Kidney epithelial cell (primary cell): ENCODE measurements around the gene NR4A1. TPM values are rescaled to one million over a fixed set of nuclear protein-coding genes. Genes with fewer than 3 reads are reported as not detected.

Source experiments
- DNase-seq: peaks from one replicate; pipeline ENCODE4 v3.0.0-alpha.2; 2010; ENCODE audit warnings: low read depth
- H3K27me3 ChIP-seq: 2 replicates; pipeline ENCODE4 v1.6.0; 2011; ENCODE audit warnings: low read length; ENCODE audit not compliant: control insufficient read depth, insufficient read depth
- H3K36me3 ChIP-seq: 2 replicates; pipeline ENCODE4 v1.5.1; 2011; ENCODE audit warnings: low read length; ENCODE audit not compliant: control insufficient read depth, insufficient read depth
- H3K4me3 ChIP-seq: 2 replicates; pipeline ENCODE4 v1.5.1; 2011; ENCODE audit warnings: low read depth, mild to moderate bottlenecking, control low read depth, low read length
- CTCF ChIP-seq: IDR thresholded peaks from 2 replicates; pipeline ENCODE4 v1.5.1; 2011; ENCODE audit warnings: mild to moderate bottlenecking, moderate library complexity, low read length, control low read depth, inconsistent platforms; ENCODE audit not compliant: insufficient read depth, poor library complexity, severe bottlenecking
- total RNA-seq: library from RNA; depleted of rRNA; stranded (reverse); fragments of >200 nt; gene quantifications from 2 replicates; pipeline ENCODE4 v1.2.3, GENCODE V29; 2015

The NR4A1 gene
- total RNA-seq, 1 donor from 2014 or later, result 9.2 TPM

GRCh38 chr12:52090291-52090690 is 39.0 kb downstream of the NR4A1 start:
- Histone ChIP-seq H3K4me3 (no peak overlapping the region), H3K27me3 (peaks cover 44% of the 10 kb centered on the region), H3K36me3 (no peaks in the 10 kb centered on the region)
- no peak for TF ChIP-seq CTCF
- DNase-seq, result no peak

GRCh38 chr12:52091061-52091460 is 39.8 kb downstream of the NR4A1 start:
- no peak overlapping the region for H3K4me3 ChIP-seq
- no peak for DNase-seq
- no peaks in the 10 kb centered on the region for H3K36me3 ChIP-seq
- H3K27me3 ChIP-seq, result peaks cover 40% of the 10 kb centered on the region
- no peak for TF ChIP-seq CTCF

- peaks cover 32% of the 10 kb centered on the region for H3K27me3 ChIP-seq
- no peaks in the 10 kb centered on the region for H3K36me3 ChIP-seq
- DNase-seq, result no peak
- TF ChIP-seq CTCF, result no peak
- H3K4me3 ChIP-seq, result no peak overlapping the region
Measured at GRCh38 chr12:52091869-52092268, 40.6 kb downstream of the NR4A1 start.

- Histone ChIP-seq H3K4me3 (no peak overlapping the region), H3K27me3 (peaks cover 18% of the 10 kb centered on the region), H3K36me3 (no peaks in the 10 kb centered on the region)
- no peak for TF ChIP-seq CTCF
- DNase-seq, result no peak
Measured at GRCh38 chr12:52093346-52093745, 42.1 kb downstream of the NR4A1 start.

- H3K36me3 ChIP-seq, result no peaks in the 10 kb centered on the region
- DNase-seq, result no peak
- no peak overlapping the region for H3K4me3 ChIP-seq
- peaks cover 2% of the 10 kb centered on the region for H3K27me3 ChIP-seq
- no peak for TF ChIP-seq CTCF
Measured at GRCh38 chr12:52096332-52097044, 45.2 kb downstream of the NR4A1 start.
